ENCODE data around the gene PRKCE. TPM values are rescaled to one million over a fixed set of nuclear protein-coding genes. Genes with fewer than 3 reads are reported as not detected.
A peak's percentile ranks its signal among the peaks of the same experiment; 100 is the strongest.

PRKCE gene
- total and polyA plus RNA-seq, 2 of the 8 experiments (the other 6 are each of a cell fraction or from before 2014, with no cell fraction given), result 0.54 to 2.1 TPM

DNA sequence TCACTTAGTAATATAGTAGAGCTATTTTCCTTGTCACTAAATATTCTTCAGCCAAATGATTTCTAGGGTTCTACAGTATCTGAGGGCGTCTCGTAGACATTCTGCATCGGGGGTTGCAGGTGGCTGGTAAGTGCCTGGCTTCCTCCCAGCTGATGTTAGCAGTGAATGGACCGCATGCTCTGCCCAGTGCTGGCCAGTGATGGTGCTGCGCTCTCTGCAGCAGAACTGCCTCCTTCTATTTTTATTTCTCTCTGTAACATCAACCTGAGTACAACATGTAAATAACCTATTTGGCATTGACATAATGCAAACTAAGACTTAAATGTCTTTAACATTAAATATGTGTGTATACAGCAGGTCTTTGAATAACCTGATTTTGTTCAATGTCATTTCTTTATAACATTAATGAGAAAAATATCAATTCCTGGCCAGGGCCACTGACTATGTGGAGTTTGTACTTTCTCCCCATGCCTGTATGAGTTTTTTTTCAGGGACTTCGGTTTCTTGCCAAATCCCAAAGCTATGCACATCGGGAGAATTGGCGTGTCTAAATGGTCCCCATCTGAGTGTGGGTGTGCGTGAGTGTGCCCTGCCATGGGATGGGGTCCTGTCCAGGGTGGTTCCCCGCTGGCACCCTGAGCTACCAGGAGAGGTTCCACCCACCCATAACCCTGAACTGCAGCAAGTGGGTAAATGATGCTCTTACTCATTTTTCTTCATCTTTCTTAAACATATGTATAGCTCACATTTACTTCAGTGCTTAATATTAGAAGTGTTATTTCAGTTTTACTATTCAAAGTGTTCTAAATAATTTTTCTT lies 367.5 kb downstream of the PRKCE start (continued):
- TF ChIP-seq, protein P1, sequence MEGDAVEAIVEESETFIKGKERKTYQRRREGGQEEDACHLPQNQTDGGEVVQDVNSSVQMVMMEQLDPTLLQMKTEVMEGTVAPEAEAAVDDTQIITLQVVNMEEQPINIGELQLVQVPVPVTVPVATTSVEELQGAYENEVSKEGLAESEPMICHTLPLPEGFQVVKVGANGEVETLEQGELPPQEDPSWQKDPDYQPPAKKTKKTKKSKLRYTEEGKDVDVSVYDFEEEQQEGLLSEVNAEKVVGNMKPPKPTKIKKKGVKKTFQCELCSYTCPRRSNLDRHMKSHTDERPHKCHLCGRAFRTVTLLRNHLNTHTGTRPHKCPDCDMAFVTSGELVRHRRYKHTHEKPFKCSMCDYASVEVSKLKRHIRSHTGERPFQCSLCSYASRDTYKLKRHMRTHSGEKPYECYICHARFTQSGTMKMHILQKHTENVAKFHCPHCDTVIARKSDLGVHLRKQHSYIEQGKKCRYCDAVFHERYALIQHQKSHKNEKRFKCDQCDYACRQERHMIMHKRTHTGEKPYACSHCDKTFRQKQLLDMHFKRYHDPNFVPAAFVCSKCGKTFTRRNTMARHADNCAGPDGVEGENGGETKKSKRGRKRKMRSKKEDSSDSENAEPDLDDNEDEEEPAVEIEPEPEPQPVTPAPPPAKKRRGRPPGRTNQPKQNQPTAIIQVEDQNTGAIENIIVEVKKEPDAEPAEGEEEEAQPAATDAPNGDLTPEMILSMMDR (IDR thresholded peaks at IDR 0.05; ENCODE audit: control extremely low read depth in 1 of 3, insufficient read depth in 1 of 3, low read depth in 1 of 3, low read length in 3 of 3), result peak in 2 of 3 experiments; percentile 23 to 36; a peak in 2 of 4 replicates
